ENCODE results near the gene SNTG2. TPM values are rescaled to one million over a fixed set of nuclear protein-coding genes. Genes with fewer than 3 reads are reported as not detected.

SNTG2 gene
- total and polyA plus RNA-seq, 4 donors, result not detected

- H3K4me1 ChIP-seq (ENCODE audit: control insufficient read depth in 4 of 4, insufficient read depth in 4 of 4, low read length in 3 of 4), result no peaks in the 10 kb centered on the region
- H3K27me3 ChIP-seq (ENCODE audit: control insufficient read depth in 4 of 4, insufficient read depth in 4 of 4, low read length in 3 of 4), result no peaks in the 10 kb centered on the region
- no peak overlapping the region for H3K4me3 ChIP-seq (ENCODE audit: low read depth in 1 of 3, low read length in 3 of 3)
- WGBS, result 39% methylated on average over 1 of the region's 1 CpG
- no peak for DNase-seq (ENCODE audit: low spot score)
- H3K9ac ChIP-seq (ENCODE audit: low read depth in 1 of 2, low read length in 2 of 2), result no peak overlapping the region
- no peaks in the 10 kb centered on the region for H3K9me3 ChIP-seq (ENCODE audit: control insufficient read depth in 4 of 4, low read length in 3 of 4)
- TF ChIP-seq GABPA (IDR thresholded peaks at IDR 0.05 in 1 of 2, conservative IDR thresholded peaks at IDR 0.05 in 1 of 2) (no peak), NR2F2 (IDR thresholded peaks at IDR 0.05) (no peak), SP1 (IDR thresholded peaks at IDR 0.05) (no peak), RAD21 (IDR thresholded peaks at IDR 0.05) (no peak), TAF1 (conservative IDR thresholded peaks at IDR 0.05) (no peak), CTCF (IDR thresholded peaks at IDR 0.05; ENCODE audit: low read depth, low read length, missing input control) (no peak), ATF3 (IDR thresholded peaks at IDR 0.05) (no peak), JUND (IDR thresholded peaks at IDR 0.05) (no peak), HNF4G (IDR thresholded peaks at IDR 0.05) (no peak), FOXA2 (IDR thresholded peaks at IDR 0.05) (no peak), MAX (IDR thresholded peaks at IDR 0.05) (no peak), YY1 (IDR thresholded peaks at IDR 0.05) (no peak), REST (IDR thresholded peaks at IDR 0.05) (no peak), EGR1 (IDR thresholded peaks at IDR 0.05; ENCODE audit: low read depth in 2 of 2) (no peak), HNF4A (conservative IDR thresholded peaks at IDR 0.05) (no peak)
- no peak overlapping the region for H3K27ac ChIP-seq (ENCODE audit: low read depth in 1 of 2, low read length in 2 of 2)
- H3K36me3 ChIP-seq (ENCODE audit: control insufficient read depth in 4 of 4, insufficient read depth in 3 of 4, low read depth in 1 of 4, low read length in 3 of 4), result no peaks in the 10 kb centered on the region
These were observed 174.6 kb downstream of the SNTG2 start for GRCh38 chr2:1125217-1125616.

- TF ChIP-seq GABPA (IDR thresholded peaks at IDR 0.05 in 1 of 2, conservative IDR thresholded peaks at IDR 0.05 in 1 of 2) (no peak), SP1 (IDR thresholded peaks at IDR 0.05) (no peak), NR2F2 (IDR thresholded peaks at IDR 0.05) (no peak), TAF1 (conservative IDR thresholded peaks at IDR 0.05) (no peak), FOXA1 (IDR thresholded peaks at IDR 0.05) (no peak), EGR1 (IDR thresholded peaks at IDR 0.05; ENCODE audit: low read depth in 2 of 2) (no peak), CTCF (IDR thresholded peaks at IDR 0.05; ENCODE audit: low read depth, low read length, missing input control) (no peak), JUND (IDR thresholded peaks at IDR 0.05) (no peak), ATF3 (IDR thresholded peaks at IDR 0.05) (no peak), HNF4G (IDR thresholded peaks at IDR 0.05) (no peak), YY1 (IDR thresholded peaks at IDR 0.05) (no peak), HNF4A (conservative IDR thresholded peaks at IDR 0.05) (no peak), RXRA (IDR thresholded peaks at IDR 0.05) (no peak), MAX (IDR thresholded peaks at IDR 0.05) (no peak), FOXA2 (IDR thresholded peaks at IDR 0.05) (no peak), REST (IDR thresholded peaks at IDR 0.05) (no peak)
- DNase-seq (ENCODE audit: low spot score), result no peak
- 67% methylated on average over 3 of the region's 3 CpGs for WGBS
These were observed 175.2 kb downstream of the SNTG2 start for GRCh38 chr2:1125633-1126370.

More at GRCh38 chr2:1125633-1126370, 175.2 kb downstream of the SNTG2 start:
- Histone ChIP-seq H3K4me3 (ENCODE audit: low read depth in 1 of 3, low read length in 3 of 3) (no peak overlapping the region), H3K27me3 (ENCODE audit: control insufficient read depth in 4 of 4, insufficient read depth in 4 of 4, low read length in 3 of 4) (no peaks in the 10 kb centered on the region), H3K27ac (ENCODE audit: low read depth in 1 of 2, low read length in 2 of 2) (no peak overlapping the region), H3K9me3 (ENCODE audit: control insufficient read depth in 4 of 4, low read length in 3 of 4) (no peaks in the 10 kb centered on the region), H3K9ac (ENCODE audit: low read depth in 1 of 2, low read length in 2 of 2) (no peak overlapping the region), H3K36me3 (ENCODE audit: control insufficient read depth in 4 of 4, insufficient read depth in 3 of 4, low read depth in 1 of 4, low read length in 3 of 4) (no peaks in the 10 kb centered on the region), H3K4me1 (ENCODE audit: control insufficient read depth in 4 of 4, insufficient read depth in 4 of 4, low read length in 3 of 4) (no peaks in the 10 kb centered on the region)
